ENCODE data around the gene CAMKMT. TPM values are rescaled to one million over a fixed set of nuclear protein-coding genes. Genes with fewer than 3 reads are reported as not detected.

Gene CAMKMT
- total RNA-seq, 4 donors from 2014 or later, result 4.5 to 57.9 (median 15.4) TPM

GRCh38 chr2:44798139-44798659 is 436.5 kb downstream of the CAMKMT start:
- Histone ChIP-seq H3K4me1 (peaks cover 0 to 14% (median 11%) of the 10 kb centered on the region in 4 donors), H3K27ac (no peak overlapping the region), H3K27me3 (peaks cover 75% of the 10 kb centered on the region), H3K36me3 (no peaks in the 10 kb centered on the region), H3K9me3 (no peaks in the 10 kb centered on the region), H3K4me3 (no peak overlapping the region)
- no peak for DNase-seq
- WGBS, 2 donors (ENCODE audit: low coverage in 1 of 2), result 20 to 68% methylated on average over 1 to 6 of the region's 6 CpGs
- TF ChIP-seq EP300 (IDR thresholded peaks at IDR 0.05; ENCODE audit: low read depth) (no peak), POLR2AphosphoS5 (IDR thresholded peaks at IDR 0.05) (no peak), CTCF (IDR thresholded peaks at IDR 0.05) (no peak), POLR2A (IDR thresholded peaks at IDR 0.05) (no peak)
- intact Hi-C loops (cut with DNase I; ENCODE audit: low total_unique reads) (no loop called here), in situ Hi-C loops (cut with MboI; ENCODE audit: low pct_ligation_motif_present in 1 of 4, low pct_unique_long_range_greater_than_20kb in 1 of 4, low sequenced_read_pairs in 3 of 4) (no loop called here)

- H3K9me3 ChIP-seq, result no peaks in the 10 kb centered on the region
- DNase-seq, result no peak
- intact Hi-C loops (cut with DNase I; ENCODE audit: low total_unique reads) (no loop called here), in situ Hi-C loops (cut with MboI; ENCODE audit: low pct_ligation_motif_present in 1 of 4, low pct_unique_long_range_greater_than_20kb in 1 of 4, low sequenced_read_pairs in 3 of 4) (no loop called here)
- peaks cover 82% of the 10 kb centered on the region for H3K27me3 ChIP-seq
- peaks cover 0 to 14% (median 11%) of the 10 kb centered on the region in 4 donors for H3K4me1 ChIP-seq
- TF ChIP-seq POLR2A (IDR thresholded peaks at IDR 0.05), result no peak
- no peak for TF ChIP-seq CTCF (IDR thresholded peaks at IDR 0.05)
- TF ChIP-seq EP300 (IDR thresholded peaks at IDR 0.05; ENCODE audit: low read depth), result no peak
- TF ChIP-seq POLR2AphosphoS5 (IDR thresholded peaks at IDR 0.05), result no peak
- 88 to 90% methylated on average over 2 to 3 of the region's 3 CpGs for WGBS, 2 donors (ENCODE audit: low coverage in 1 of 2)
- no peak overlapping the region for H3K27ac ChIP-seq
- no peaks in the 10 kb centered on the region for H3K36me3 ChIP-seq
- no peak overlapping the region for H3K4me3 ChIP-seq
Measured at GRCh38 chr2:44799105-44799504, 437.4 kb downstream of the CAMKMT start.

- Histone ChIP-seq H3K9me3 (no peaks in the 10 kb centered on the region), H3K27ac (no peak overlapping the region), H3K27me3 (peaks cover 88% of the 10 kb centered on the region), H3K4me3 (no peak overlapping the region), H3K4me1 (peaks cover 0 to 14% (median 11%) of the 10 kb centered on the region in 4 donors), H3K36me3 (no peaks in the 10 kb centered on the region)
- TF ChIP-seq CTCF (IDR thresholded peaks at IDR 0.05) (no peak), EP300 (IDR thresholded peaks at IDR 0.05; ENCODE audit: low read depth) (no peak), POLR2A (IDR thresholded peaks at IDR 0.05) (no peak), POLR2AphosphoS5 (IDR thresholded peaks at IDR 0.05) (no peak)
- intact Hi-C loops (cut with DNase I; ENCODE audit: low total_unique reads), result no loop called here
- DNase-seq, result no peak
- in situ Hi-C loops (cut with MboI; ENCODE audit: low pct_ligation_motif_present in 1 of 4, low pct_unique_long_range_greater_than_20kb in 1 of 4, low sequenced_read_pairs in 3 of 4), result no loop called here
- 66% methylated on average over 2 of the region's 2 CpGs; no CpG with 5 or more reads in 1 of the 2 donors for WGBS, 2 donors (ENCODE audit: low coverage in 1 of 2)
Measured at GRCh38 chr2:44799754-44800153, 438.0 kb downstream of the CAMKMT start.

- Histone ChIP-seq H3K27me3 (peaks cover 99% of the 10 kb centered on the region), H3K4me3 (peak overlapping the region in 1 of 4 donors; percentile 35), H3K36me3 (no peaks in the 10 kb centered on the region), H3K4me1 (peaks cover 0 to 14% (median 11%) of the 10 kb centered on the region in 4 donors), H3K9me3 (no peaks in the 10 kb centered on the region), H3K27ac (no peak overlapping the region)
- intact Hi-C loops (cut with DNase I; ENCODE audit: low total_unique reads), result no loop called here
- no peak for TF ChIP-seq CTCF (IDR thresholded peaks at IDR 0.05)
- no peak for TF ChIP-seq POLR2AphosphoS5 (IDR thresholded peaks at IDR 0.05)
- TF ChIP-seq POLR2A (IDR thresholded peaks at IDR 0.05), result no peak
- TF ChIP-seq EP300 (IDR thresholded peaks at IDR 0.05; ENCODE audit: low read depth), result no peak
- 38 to 55% methylated on average over 13 to 23 of the region's 23 CpGs for WGBS, 2 donors (ENCODE audit: low coverage in 1 of 2)
- DNase-seq, result no peak
- in situ Hi-C loops (cut with MboI; ENCODE audit: low pct_ligation_motif_present in 1 of 4, low pct_unique_long_range_greater_than_20kb in 1 of 4, low sequenced_read_pairs in 3 of 4), result no loop called here
Measured at GRCh38 chr2:44801289-44801840, 439.6 kb downstream of the CAMKMT start.

Measured in transverse colon (tissue), 4 donors.